Memory B cell (primary cell): ENCODE measurements around the gene RTN4RL1.

Experiments
- ATAC-seq: fragments of 150-1000 bp; cut with Tn5 transposase; 2 replicates; pipeline ENCODE4 v1.10.0; 2021; ENCODE audit warnings: low read depth, mild to moderate bottlenecking, moderate library complexity
- DNase-seq, 2 donors: peaks; one replicate each; pipeline ENCODE4 v3.0.0; 2022; ENCODE audit warnings: low spot score in 2 of 2
- H3K27ac Mint-ChIP-seq: one replicate; pipeline ENCODE4 v1.8.0; 2022; ENCODE audit warnings: mild to moderate bottlenecking, moderate library complexity, mixed read lengths
- H3K27me3 Mint-ChIP-seq: one replicate; pipeline ENCODE4 v1.8.0; 2022; ENCODE audit warnings: mixed read lengths
- H3K36me3 Mint-ChIP-seq: one replicate; pipeline ENCODE4 v1.8.0; 2022; ENCODE audit warnings: mild to moderate bottlenecking, mixed read lengths
- H3K4me1 Mint-ChIP-seq: one replicate; pipeline ENCODE4 v1.8.0; 2022; ENCODE audit warnings: mixed read lengths
- H3K4me3 Mint-ChIP-seq: one replicate; pipeline ENCODE4 v1.8.0; 2022; ENCODE audit warnings: mild to moderate bottlenecking, moderate library complexity, mixed read lengths
- H3K9me3 Mint-ChIP-seq: one replicate; pipeline ENCODE4 v1.8.0; 2022; ENCODE audit warnings: mixed read lengths

RTN4RL1 gene

DNA sequence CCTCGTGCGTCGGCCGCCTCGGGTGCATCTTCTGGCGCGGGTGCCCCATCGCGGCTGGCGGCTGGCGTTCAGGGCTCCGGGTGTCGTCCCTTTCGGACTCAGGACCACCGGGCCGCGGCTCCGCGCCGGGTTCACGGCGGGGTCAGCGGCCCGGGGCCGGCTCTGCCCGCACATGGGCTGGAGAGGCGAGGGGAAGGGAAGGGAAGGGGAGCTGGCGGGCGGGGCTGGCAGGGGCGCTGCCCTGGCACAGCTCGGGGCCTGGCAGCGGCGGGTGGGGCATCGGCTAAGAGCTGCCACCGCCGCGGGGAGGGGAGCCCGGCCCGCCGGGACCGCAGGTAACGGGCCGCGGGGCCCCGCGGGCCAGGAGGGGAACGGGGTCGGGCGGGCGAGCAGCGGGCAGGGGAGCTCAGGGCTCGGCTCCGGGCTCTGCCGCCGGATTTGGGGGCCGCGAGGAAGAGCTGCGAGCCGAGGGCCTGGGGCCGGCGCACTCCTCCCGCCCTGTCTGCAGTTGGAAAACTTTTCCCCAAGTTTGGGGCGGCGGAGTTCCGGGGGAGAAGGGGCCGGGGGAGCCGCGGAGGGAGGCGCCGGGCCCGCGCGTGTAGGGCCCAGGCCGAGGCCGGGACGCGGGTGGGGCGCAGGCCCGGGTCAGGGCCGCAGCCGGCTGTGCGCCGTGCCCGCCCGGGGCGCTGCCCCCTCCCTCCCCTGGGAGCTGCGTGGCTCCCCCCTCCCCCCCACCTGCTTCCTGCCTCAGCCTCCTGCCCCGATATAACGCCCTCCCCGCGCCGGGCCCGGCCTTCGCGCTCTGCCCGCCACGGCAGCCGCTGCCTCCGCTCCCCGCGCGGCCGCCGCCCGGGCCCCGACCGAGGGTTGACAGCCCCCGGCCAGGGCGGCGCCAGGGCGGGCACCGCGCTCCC lies 30.4 kb upstream of the RTN4RL1 start:
- no peaks in the 10 kb centered on the region for H3K9me3 Mint-ChIP-seq
- H3K4me1 Mint-ChIP-seq: peaks cover 26% of the 10 kb centered on the region
- DNase-seq (peak in 1 of 2 donors; percentile 53), ATAC-seq (peak; percentile 2)
- no peak overlapping the region for H3K27ac Mint-ChIP-seq
- H3K36me3 Mint-ChIP-seq: peaks cover 4% of the 10 kb centered on the region
- peaks cover 16% of the 10 kb centered on the region for H3K27me3 Mint-ChIP-seq
- peak overlapping the region; percentile 77 for H3K4me3 Mint-ChIP-seq

DNA sequence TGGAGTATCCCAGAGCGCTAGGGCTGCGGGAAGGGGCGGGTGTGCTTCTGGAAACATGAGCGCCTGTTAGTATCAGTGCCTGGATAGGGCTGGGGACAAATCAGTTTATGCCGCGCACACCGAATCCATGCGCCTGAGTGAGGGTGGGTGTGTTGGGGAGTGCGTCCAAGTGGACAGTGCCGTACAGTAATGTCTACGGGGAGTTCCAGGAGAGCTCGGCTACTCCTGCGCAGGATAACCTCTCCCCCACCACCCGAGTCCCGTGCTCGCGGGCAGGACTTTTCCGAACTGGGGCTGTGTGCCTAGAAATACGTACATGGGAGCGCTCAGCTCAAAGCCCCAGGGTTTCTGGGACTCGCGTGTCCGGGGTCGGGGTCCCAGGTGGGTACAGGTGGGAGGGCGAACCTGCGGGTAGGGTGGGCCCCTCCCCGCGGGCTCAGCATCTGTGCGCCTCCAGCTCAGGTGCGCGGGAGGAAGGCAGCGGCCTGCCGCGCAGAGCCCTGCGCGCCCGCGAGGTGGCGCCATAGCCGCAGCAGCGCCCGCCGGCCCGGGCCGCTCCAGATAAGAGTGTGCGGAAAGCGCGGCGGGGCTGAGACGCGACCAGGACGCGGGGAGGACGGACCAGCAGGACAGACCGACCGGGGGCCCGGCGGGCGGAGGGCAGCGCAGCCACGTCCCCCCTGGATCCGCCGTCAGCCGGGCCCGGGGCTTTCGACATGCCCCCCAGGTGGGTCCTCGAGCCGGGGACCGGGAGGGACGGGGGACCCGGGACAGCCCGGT lies 29.6 kb upstream of the RTN4RL1 start, which contains the start of gene HIC1:
HIC1 (plus strand) TSS at position 592 of the 780 bp plus-strand sequence. CDS start 1,588 bp downstream, outside the sequence.
- peak within 1 kb of the TSS; percentile 80 for H3K4me3 Mint-ChIP-seq
- H3K9me3 Mint-ChIP-seq: no peaks in the 10 kb centered on the region
- peaks cover 14% of the 10 kb centered on the region for H3K27me3 Mint-ChIP-seq
- peak; percentile 44 for ATAC-seq
- no peaks in the 10 kb centered on the region for H3K36me3 Mint-ChIP-seq
- DNase-seq: peak; percentile 86 to 93
- peak within 1 kb of the TSS; percentile 55 for H3K27ac Mint-ChIP-seq
- peaks cover 22% of the 10 kb centered on the region for H3K4me1 Mint-ChIP-seq

DNA sequence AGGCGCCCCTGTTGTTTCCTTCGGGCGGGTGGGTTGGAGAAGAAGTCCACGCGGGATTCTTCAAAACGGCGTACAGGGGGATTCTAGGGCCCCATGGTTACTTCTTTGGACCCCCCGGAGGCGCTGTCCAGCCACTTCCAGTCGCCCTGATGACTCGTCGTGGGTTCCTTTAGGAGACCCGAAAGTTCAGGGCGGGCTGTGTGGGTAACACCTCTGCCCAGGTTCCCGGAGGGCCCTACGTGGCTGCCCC lies 29.1 kb upstream of the RTN4RL1 start:
- peaks cover 14% of the 10 kb centered on the region for H3K27me3 Mint-ChIP-seq
- H3K4me3 Mint-ChIP-seq: peak overlapping the region; percentile 80
- DNase-seq (peak in 1 of 2 donors; percentile 54), ATAC-seq (no peak)
- no peaks in the 10 kb centered on the region for H3K36me3 Mint-ChIP-seq
- H3K4me1 Mint-ChIP-seq: peaks cover 18% of the 10 kb centered on the region
- no peak overlapping the region for H3K27ac Mint-ChIP-seq
- H3K9me3 Mint-ChIP-seq: no peaks in the 10 kb centered on the region

DNA sequence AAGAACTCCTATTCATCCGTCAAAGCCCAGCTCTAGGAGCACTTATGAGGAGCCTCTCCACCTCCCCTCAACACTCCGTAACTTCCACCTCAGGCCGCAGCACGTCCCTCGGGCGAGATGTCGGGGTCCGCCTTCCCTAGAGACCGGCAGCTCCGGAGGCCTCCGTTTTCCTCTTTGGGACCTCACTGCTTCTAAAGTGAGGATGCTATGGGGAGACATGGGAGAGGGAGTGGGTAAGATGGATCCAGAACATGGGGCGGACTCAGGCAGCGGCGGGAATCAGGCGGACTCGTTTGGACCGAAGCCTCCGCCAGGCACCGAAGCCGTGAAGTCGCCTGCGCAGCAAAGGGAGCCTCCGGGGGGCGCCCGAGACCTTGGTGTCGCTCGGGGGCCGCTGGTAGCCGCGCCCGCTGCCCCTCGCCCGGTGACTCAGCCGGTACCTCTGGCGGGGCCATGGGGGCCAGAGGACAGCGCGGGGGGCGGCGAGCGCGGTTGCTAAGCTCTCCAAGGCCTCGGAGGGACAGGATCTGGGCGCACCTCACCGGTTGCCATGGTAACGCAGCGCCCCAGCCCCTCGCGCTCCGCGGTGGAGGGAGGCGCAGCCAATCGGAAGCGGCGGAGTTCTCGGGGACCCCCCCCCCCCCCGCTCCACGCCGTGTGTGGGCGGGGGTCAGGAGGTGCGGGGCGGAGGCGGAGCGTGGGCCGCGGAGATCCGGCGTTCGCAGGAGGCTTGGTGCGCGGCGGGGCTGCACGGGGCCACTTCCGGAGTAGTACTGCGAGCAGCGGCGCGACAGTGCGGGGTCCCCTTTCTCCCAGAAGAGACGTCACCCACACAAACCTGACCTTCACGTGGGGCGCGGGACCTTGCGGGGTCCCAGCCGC lies 28.5 kb upstream of the RTN4RL1 start:
- H3K9me3 Mint-ChIP-seq: no peaks in the 10 kb centered on the region
- DNase-seq: peak; percentile 64 to 78
- no peak for ATAC-seq
- H3K4me1 Mint-ChIP-seq: peaks cover 15% of the 10 kb centered on the region
- peak overlapping the region; percentile 55 for H3K27ac Mint-ChIP-seq
- no peaks in the 10 kb centered on the region for H3K36me3 Mint-ChIP-seq
- H3K27me3 Mint-ChIP-seq: peaks cover 14% of the 10 kb centered on the region
- peak overlapping the region; percentile 80 for H3K4me3 Mint-ChIP-seq

DNA sequence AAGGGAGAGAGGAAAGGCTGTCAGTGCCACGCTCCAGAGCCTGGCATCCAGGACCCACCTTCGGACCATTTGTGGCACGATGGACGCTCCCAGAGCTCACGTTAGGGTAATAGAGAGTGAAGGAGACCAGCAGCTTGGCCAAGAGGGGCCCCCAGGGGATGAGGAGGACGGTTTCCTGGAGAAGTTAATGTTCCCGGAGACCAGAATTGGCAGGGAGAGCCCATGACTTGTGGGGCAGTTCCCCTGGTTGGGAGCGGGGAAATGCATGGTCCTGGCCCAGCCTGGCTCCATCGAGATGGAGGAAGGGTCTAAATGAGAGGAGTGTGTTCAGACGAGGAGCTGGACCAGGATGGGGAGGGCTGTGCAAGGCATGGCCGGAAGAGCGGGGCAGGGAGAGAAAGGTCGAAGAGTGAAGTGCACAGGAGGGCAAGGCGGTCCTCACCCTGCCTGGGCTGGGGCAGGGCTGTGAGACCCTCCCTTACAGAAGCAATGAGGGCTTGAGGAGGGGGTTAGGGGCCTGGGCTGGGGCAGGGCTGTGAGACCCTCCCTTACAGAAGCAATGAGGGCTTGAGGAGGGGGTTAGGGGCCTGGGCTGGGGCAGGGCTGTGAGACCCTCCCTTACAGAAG lies 26.9 kb upstream of the RTN4RL1 start:
- no peaks in the 10 kb centered on the region for H3K36me3 Mint-ChIP-seq
- no peaks in the 10 kb centered on the region for H3K9me3 Mint-ChIP-seq
- peak overlapping the region; percentile 18 for H3K27ac Mint-ChIP-seq
- ATAC-seq (no peak), DNase-seq (no peak)
- peaks cover 18% of the 10 kb centered on the region for H3K27me3 Mint-ChIP-seq
- peaks cover 19% of the 10 kb centered on the region for H3K4me1 Mint-ChIP-seq
- peak overlapping the region; percentile 37 for H3K4me3 Mint-ChIP-seq

DNA sequence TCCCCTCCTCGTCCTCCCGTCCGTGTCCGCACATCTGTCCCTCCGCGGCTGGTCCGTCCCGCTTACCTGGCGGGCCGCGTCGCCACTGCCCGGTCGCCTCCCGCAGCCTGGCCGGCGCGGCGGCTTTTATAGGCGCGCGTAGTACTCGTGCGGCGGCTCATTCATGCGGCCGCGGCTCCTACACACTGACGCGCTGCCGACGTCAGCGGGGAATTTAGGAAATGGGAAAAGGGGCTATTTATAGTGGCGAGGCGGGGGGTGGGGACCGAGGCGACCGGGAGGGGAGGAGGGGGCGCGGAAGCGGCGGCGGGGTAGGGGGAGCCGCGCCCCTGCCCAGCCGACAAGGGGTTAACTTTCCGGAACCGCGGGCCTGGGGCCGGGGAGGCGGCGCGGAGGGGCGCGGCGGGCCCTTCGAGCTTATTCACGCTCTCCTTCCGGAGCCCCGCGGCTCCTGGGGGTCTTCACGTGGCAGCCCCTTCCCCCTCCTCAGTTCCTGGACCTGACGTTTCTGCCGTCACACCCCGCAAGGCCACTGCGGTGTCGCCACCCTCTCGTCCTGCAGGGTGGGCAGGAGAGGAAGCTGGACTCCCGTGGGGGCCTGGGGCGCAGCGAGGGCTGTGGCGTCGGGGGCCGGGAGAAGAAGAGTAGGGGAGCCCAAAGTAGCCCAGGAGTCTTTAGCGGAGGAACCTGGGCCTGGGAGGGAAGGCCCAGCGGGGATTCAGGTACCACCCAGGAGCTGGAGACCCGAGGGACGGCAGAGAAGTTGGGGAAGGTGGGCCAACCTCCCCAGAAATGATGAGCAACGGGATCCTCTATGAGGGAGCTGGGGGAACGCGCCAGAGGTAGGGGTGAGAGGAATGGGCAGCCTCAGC lies 26.2 kb upstream of the RTN4RL1 start:
- Mint-ChIP-seq H3K36me3 (no peaks in the 10 kb centered on the region), H3K9me3 (no peaks in the 10 kb centered on the region), H3K4me3 (peak overlapping the region; percentile 43), H3K27me3 (peaks cover 18% of the 10 kb centered on the region), H3K27ac (peak overlapping the region; percentile 58), H3K4me1 (peaks cover 19% of the 10 kb centered on the region)
- no peak for ATAC-seq
- no peak for DNase-seq

DNA sequence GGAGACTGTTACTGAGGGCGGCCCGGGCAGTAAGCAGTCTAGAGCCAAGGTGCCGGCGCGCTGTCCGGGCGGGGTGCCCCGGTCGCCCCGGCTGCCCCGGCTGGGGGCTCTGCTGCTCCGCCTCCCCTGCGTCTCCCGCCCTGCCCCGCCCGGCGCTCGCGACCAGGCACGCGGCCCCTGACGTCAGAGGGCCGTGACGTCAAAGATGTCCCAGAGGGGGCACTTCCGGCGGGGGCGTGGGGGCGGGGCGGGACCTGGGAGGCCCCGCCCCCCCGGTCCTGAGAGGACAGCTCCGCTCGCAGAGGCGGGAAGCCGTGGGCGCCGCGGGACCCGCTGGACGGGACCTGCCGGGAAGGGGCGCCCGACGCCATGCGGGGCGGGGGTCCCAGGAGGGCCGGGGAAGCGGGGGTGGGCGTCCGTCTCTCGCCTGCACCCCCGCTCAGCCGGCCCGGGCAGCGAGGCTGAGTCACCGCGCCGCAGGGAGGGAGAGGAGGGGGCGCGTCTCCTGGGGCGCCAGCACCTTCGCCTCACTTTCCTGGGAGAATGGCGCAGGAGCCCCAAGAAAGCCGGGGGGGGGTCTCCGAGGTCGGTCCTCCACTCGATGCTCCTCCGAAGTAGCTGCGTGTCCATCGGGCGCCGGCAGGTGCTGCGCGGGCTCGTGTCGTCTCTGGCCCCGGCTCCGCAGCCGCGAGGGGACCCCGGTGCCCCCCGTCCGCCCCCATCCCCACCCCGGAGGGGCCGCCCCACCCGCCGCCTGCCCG lies 25.3 kb upstream of the RTN4RL1 start:
- Mint-ChIP-seq H3K4me3 (no peak overlapping the region), H3K36me3 (no peaks in the 10 kb centered on the region), H3K4me1 (peaks cover 19% of the 10 kb centered on the region), H3K27me3 (peaks cover 18% of the 10 kb centered on the region), H3K27ac (peak overlapping the region; percentile 58), H3K9me3 (no peaks in the 10 kb centered on the region)
- ATAC-seq (peak; percentile 35), DNase-seq (no peak)

DNA sequence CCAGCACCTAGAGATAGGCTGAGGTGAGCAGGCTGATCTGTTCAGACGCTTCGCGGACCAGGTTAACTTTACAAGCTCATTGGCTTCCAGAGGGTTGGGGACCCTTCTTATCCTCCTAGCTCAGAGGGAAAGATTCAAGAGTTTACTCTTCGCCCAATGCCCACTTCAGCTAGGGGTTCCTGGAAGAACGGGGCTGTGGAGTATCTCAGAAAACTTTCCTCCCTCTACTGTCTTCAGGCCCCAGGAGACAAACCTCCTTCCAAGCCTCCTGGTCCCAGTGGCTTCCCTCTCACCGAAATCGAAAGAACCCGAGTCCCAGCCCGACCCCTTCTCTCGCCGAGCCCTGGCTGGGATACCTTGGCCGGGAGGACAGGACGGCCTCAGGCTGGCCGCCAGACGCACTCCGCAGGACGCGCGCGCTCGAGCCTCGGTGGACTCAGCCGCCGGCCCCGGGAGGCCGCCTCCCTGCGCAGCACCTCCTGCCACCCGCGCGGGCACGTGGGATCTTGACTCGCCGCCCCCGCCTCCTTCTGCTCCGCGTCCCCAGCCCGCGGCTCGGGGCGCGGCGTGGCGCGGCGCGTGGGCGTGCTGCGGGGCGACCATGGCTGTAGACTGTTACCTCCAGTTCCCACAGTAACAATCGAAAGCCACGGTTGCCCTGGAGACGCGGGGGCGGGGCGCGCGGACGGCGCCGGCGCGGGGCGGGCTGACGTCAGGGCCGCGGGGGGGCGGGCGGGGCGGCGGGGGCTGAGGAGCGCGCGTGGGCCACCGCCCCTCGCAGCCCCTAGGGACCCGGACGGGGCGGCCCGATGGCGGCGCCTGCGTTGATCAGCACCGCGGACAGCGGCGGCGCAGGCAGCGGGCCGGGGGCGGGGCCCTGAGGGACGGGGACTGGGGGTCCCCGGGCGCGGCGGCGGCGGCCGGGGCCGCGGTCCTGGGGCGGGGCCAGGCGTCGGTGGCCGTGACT lies 24.5 kb upstream of the RTN4RL1 start:
- Mint-ChIP-seq H3K27me3 (peaks cover 16% of the 10 kb centered on the region), H3K27ac (peak overlapping the region; percentile 74), H3K9me3 (no peaks in the 10 kb centered on the region), H3K36me3 (no peaks in the 10 kb centered on the region), H3K4me1 (peaks cover 20% of the 10 kb centered on the region), H3K4me3 (peak overlapping the region; percentile 74)
- peak; percentile 87 to 90 for DNase-seq
- peak; percentile 76 for ATAC-seq

DNA sequence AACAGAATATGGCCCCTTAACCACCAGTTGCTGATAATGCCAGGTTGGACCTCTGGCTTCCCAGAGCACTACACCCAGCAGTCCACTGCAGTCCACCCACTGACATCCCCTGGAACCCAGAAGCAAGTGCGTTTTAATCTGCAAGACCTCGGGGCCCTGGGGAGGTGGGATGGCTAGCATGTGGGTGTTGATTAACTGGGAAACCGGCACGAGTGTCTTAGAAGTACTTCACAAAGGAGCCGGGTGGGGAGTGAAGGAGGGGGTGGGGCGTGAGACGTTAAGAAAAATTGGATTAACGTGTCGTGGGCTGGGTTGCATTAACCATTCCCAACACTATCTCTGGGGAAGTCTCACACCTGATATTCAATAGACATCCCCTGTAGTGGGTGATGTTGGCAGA lies 23.7 kb upstream of the RTN4RL1 start:
- peaks cover 21% of the 10 kb centered on the region for H3K4me1 Mint-ChIP-seq
- no peaks in the 10 kb centered on the region for H3K36me3 Mint-ChIP-seq
- H3K27ac Mint-ChIP-seq: peak overlapping the region; percentile 74
- no peaks in the 10 kb centered on the region for H3K9me3 Mint-ChIP-seq
- DNase-seq: no peak
- H3K4me3 Mint-ChIP-seq: peak overlapping the region; percentile 74
- no peak for ATAC-seq
- peaks cover 16% of the 10 kb centered on the region for H3K27me3 Mint-ChIP-seq

DNA sequence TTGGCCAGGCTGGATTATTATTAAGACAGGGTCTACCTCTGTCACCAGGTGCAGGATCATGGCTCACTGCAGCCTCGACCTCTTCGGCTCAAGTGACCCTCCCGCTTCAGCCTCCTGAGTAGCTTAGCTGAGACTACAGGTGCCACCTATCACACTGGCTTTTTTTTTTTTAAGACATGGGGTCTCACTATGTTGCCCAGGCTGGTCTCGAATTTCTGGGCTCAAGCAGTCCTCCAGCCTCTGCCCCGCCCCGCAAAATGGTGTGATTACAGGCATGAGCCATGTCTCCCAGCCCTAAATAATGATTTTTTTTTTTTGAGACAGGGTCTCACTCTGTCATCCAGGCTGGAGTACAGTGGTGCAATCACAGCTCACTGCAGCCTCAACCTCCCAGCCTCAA lies 22.5 kb upstream of the RTN4RL1 start:
- H3K36me3 Mint-ChIP-seq: peaks cover 7% of the 10 kb centered on the region
- no peak for DNase-seq
- peaks cover 20% of the 10 kb centered on the region for H3K4me1 Mint-ChIP-seq
- no peak overlapping the region for H3K4me3 Mint-ChIP-seq
- ATAC-seq: no peak
- H3K9me3 Mint-ChIP-seq: no peaks in the 10 kb centered on the region
- peaks cover 12% of the 10 kb centered on the region for H3K27me3 Mint-ChIP-seq
- no peak overlapping the region for H3K27ac Mint-ChIP-seq

DNA sequence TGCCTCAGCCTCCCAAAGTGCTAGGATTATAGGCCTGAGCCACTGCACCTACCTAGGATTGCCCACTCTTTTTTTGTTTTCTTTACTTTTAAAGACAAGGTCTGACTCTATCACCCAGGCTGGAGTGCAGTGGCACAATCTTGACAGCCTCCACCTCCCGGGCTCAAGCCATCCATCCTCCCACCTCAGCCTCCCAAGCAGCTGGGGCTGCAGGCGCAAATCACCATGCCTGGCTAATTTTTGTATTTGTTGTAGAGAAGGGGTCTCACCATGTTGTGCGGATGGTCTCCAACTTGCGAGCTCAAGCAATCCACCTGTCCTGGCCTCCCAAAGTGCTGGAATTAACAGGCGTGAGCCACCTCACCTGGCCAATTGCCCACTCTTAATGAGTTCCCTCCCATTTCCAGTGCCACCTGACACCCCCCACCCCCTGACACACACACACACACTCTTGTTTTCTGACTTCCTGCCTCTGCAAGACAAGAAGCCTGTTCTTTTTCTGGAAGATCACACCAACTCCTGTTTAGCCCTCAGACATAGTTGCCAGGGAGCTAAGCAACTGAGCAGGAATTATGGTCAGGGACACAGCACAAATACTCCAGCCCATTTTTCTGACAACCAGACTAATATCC lies 19.2 kb upstream of the RTN4RL1 start:
- ATAC-seq (no peak), DNase-seq (no peak)
- peaks cover 11% of the 10 kb centered on the region for H3K36me3 Mint-ChIP-seq
- peaks cover 4% of the 10 kb centered on the region for H3K27me3 Mint-ChIP-seq
- H3K4me1 Mint-ChIP-seq: peaks cover 19% of the 10 kb centered on the region
- H3K27ac Mint-ChIP-seq: no peak overlapping the region
- no peaks in the 10 kb centered on the region for H3K9me3 Mint-ChIP-seq
- peak overlapping the region; percentile 21 for H3K4me3 Mint-ChIP-seq
